Measurements from ENCODE around the gene NRG2.

NRG2 gene

GRCh38 chr5:140010798-140011197 lies 32.3 kb downstream of the NRG2 start:
- DNase-seq (ENCODE audit: low read depth in 2 of 2) = no peak

GRCh38 chr5:140007311-140007710 lies 35.8 kb downstream of the NRG2 start:
- no peak for DNase-seq (ENCODE audit: low read depth in 2 of 2)

GRCh38 chr5:140005145-140005591 lies 37.9 kb downstream of the NRG2 start:
- no peak for DNase-seq (ENCODE audit: low read depth in 2 of 2)

GRCh38 chr5:140004174-140004573 lies 38.9 kb downstream of the NRG2 start:
- no peak for DNase-seq (ENCODE audit: low read depth in 2 of 2)

- DNase-seq (ENCODE audit: low read depth in 2 of 2) = no peak
Observed at GRCh38 chr5:140003519-140003918, 39.6 kb downstream of the NRG2 start.

- DNase-seq (ENCODE audit: low read depth in 2 of 2) = no peak
Observed at GRCh38 chr5:140000332-140000731, 42.8 kb downstream of the NRG2 start.

GRCh38 chr5:139998837-139999236 lies 44.3 kb downstream of the NRG2 start:
- no peak for DNase-seq (ENCODE audit: low read depth in 2 of 2)

- DNase-seq (ENCODE audit: low read depth in 2 of 2) = no peak
Observed at GRCh38 chr5:139997276-139997675, 45.8 kb downstream of the NRG2 start.

- DNase-seq (ENCODE audit: low read depth in 2 of 2) = no peak
Observed at GRCh38 chr5:139995929-139996328, 47.2 kb downstream of the NRG2 start.

GRCh38 chr5:139994234-139994633 lies 48.9 kb downstream of the NRG2 start:
- DNase-seq (ENCODE audit: low read depth in 2 of 2) = no peak

GRCh38 chr5:139985733-139986132 lies 57.4 kb downstream of the NRG2 start:
- DNase-seq (ENCODE audit: low read depth in 2 of 2) = no peak

GRCh38 chr5:139985290-139985689 lies 57.8 kb downstream of the NRG2 start:
- DNase-seq (ENCODE audit: low read depth in 2 of 2) = no peak

- no peak for DNase-seq (ENCODE audit: low read depth in 2 of 2)
Observed at GRCh38 chr5:139984816-139985215, 58.3 kb downstream of the NRG2 start.

GRCh38 chr5:139982975-139983240 lies 60.2 kb downstream of the NRG2 start:
- DNase-seq (ENCODE audit: low read depth in 2 of 2) = no peak

GRCh38 chr5:139982157-139982974 lies 60.7 kb downstream of the NRG2 start:
- DNase-seq (ENCODE audit: low read depth in 2 of 2) = no peak

- DNase-seq (ENCODE audit: low read depth in 2 of 2) = no peak
Observed at GRCh38 chr5:139980765-139981164, 62.3 kb downstream of the NRG2 start.

GRCh38 chr5:139979943-139980342 lies 63.2 kb downstream of the NRG2 start:
- DNase-seq (ENCODE audit: low read depth in 2 of 2) = no peak

- DNase-seq (ENCODE audit: low read depth in 2 of 2) = no peak
Observed at GRCh38 chr5:139979518-139979917, 63.6 kb downstream of the NRG2 start.

- DNase-seq (ENCODE audit: low read depth in 2 of 2) = no peak
Observed at GRCh38 chr5:139976703-139977102, 66.4 kb downstream of the NRG2 start.

GRCh38 chr5:139975942-139976341 lies 67.2 kb downstream of the NRG2 start:
- DNase-seq (ENCODE audit: low read depth in 2 of 2) = no peak

GRCh38 chr5:139975306-139975705 lies 67.8 kb downstream of the NRG2 start:
- no peak for DNase-seq (ENCODE audit: low read depth in 2 of 2)

- no peak for DNase-seq (ENCODE audit: low read depth in 2 of 2)
Observed at GRCh38 chr5:139974661-139975060, 68.4 kb downstream of the NRG2 start.

- DNase-seq (ENCODE audit: low read depth in 2 of 2) = no peak
Observed at GRCh38 chr5:139971202-139971725, 71.8 kb downstream of the NRG2 start.

- DNase-seq (ENCODE audit: low read depth in 2 of 2) = no peak
Observed at GRCh38 chr5:139969318-139969717, 73.8 kb downstream of the NRG2 start.
